Activated T-cell treated with anti-CD3 and anti-CD28 coated beads, Interleukin-2, amount 50 U/mL, for 1 hour (primary cell): ENCODE results near the gene PNMT.
A peak's percentile ranks its signal among the peaks of the same experiment; 100 is the strongest.

Experiments used
- DNase-seq: peaks from one replicate; pipeline ENCODE4 v3.0.0-alpha.2; 2020

PNMT gene

DNA sequence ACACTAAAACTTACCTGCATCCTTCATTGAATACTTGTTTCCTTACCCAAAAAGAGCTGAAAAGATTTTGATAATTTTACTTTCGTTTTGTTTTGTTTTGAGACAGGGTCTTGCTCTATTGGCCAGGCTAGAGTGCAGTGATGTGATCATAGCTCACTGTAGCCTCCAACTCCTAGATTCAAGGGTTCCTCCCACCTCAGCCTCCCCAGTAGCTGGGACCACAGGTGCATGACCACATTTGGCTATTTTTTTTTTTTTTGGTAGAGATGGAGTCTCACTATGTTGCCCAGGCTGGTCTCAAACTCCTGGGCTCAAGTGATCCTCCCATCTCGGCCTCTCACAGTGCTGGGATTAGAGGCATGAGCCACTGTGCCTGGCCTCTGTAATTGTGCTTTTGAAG, 13.1 kb upstream of the PNMT start:
- no peak for DNase-seq

GRCh38 chr17:39658346-39658745, 9.9 kb upstream of the PNMT start:
- no peak for DNase-seq

- no peak for DNase-seq
These were observed 9.5 kb upstream of the PNMT start for GRCh38 chr17:39658760-39659159.

- no peak for DNase-seq
These were observed 8.8 kb upstream of the PNMT start for GRCh38 chr17:39659279-39660010.

GRCh38 chr17:39660011-39660360, 8.3 kb upstream of the PNMT start:
- DNase-seq, result no peak

DNA sequence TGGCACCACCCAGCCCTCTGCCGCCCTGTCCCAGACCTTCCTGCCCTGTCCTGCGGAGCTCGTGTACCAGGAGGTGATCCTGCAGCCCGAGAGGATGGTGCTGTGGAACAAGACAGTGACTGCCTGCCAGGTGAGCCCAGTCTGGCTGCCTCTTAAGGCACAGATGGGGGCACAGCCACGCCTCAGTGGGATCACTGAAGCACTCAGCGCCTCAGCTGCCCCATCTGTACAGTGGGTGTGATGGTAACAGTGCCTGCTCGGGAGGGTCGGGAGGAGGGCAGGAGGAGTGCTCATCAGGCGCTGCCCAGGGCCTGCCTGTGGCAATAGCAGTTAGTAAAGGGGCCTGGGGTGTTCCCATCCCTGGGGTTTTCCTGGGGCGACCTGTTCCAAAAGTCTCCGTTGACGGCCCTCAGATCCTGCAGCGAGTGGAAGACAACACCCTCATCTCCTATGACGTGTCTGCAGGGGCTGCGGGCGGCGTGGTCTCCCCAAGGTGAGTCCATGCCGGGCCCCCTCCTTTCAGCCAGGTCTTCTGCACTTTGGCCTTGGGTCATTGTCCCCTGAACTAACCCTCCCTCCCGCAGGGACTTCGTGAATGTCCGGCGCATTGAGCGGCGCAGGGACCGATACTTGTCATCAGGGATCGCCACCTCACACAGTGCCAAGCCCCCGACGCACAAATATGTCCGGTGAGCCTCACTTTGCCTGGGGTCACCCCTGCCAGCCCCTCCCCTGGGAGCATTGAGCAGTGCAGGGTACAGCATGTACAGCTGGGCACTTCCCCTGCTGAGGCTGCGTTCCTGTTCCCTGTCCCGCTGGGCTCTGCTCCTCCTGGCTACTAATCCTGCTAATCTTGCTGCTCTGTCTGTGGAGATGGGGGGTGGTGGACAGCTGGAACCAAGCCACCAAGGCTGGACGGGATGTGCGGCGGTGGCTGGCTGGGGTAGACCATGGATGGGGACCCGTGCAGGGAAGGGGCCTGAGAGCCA, 7.6 kb upstream of the PNMT start:
- no peak for DNase-seq

- no peak for DNase-seq
These were observed 6.3 kb upstream of the PNMT start for GRCh38 chr17:39661744-39662541.

GRCh38 chr17:39662551-39663339, 5.5 kb upstream of the PNMT start:
- DNase-seq, result no peak

DNA sequence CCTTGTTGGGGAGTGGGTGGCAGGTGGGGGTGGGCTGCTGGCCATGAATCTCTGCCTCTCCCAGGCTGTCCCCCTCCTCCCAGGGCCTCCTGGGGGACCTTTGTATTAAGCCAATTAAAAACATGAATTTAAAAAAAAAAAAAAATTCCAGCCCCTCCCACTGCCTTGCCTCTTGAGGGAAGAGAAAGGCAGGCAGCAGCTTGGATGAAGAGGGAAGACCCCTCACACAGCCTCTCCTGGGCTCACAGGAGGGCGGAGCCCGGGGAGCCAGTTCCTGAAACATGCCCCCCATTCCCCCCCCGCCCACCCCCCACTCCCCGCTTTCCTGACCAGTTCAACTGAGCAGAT, 4.9 kb upstream of the PNMT start:
- DNase-seq, result no peak

GRCh38 chr17:39663688-39664580, 4.3 kb upstream of the PNMT start:
- DNase-seq, result no peak

- DNase-seq, result no peak
These were observed 3.4 kb upstream of the PNMT start, which contains the start of gene TCAP for GRCh38 chr17:39664581-39665561. Gene TCAP, plus strand, starts transcription at chr17:39665349. Its CDS starts 11 bp downstream, at chr17:39665360.

- no peak for DNase-seq
These were observed 2.5 kb upstream of the PNMT start for GRCh38 chr17:39665642-39666224.

DNA sequence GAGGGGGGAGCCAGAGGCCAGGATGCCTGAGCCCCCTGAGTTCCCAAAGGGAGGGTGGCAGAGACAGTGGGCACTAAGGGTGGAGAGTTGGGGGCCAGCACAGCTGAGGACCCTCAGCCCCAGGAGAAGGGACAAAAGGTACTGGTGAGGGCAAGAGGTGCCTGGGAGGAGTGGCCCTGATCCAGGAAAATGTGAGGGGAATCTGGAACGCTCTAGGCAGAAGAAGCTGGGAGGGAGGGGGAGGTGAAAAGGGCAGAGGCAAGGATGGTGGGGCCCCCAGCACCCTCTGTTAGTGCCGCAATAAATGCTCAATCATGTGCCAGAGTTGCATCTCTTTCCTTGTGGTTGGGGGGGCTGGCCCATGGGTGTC, 2.0 kb upstream of the PNMT start:
- no peak for DNase-seq

GRCh38 chr17:39666601-39667261, 1.5 kb upstream of the PNMT start:
- DNase-seq, result no peak

GRCh38 chr17:39667262-39667944, 850 bp upstream of the PNMT start:
- peak; percentile 40 for DNase-seq

DNA sequence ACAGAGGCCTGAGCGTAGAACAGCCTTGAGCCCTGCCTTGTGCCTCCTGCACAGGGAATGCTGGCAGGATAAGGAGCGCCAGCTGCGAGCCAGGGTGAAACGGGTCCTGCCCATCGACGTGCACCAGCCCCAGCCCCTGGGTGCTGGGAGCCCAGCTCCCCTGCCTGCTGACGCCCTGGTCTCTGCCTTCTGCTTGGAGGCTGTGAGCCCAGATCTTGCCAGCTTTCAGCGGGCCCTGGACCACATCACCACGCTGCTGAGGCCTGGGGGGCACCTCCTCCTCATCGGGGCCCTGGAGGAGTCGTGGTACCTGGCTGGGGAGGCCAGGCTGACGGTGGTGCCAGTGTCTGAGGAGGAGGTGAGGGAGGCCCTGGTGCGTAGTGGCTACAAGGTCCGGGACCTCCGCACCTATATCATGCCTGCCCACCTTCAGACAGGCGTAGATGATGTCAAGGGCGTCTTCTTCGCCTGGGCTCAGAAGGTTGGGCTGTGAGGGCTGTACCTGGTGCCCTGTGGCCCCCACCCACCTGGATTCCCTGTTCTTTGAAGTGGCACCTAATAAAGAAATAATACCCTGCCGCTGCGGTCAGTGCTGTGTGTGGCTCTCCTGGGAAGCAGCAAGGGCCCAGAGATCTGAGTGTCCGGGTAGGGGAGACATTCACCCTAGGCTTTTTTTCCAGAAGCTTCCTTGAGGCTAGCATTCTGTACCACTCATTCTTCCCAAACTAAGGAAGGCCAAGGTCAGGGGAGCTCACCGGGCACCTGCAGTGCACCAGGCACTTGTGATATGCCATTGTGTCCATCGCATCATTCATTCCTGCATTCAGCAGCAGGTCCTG, 1.9 kb downstream of the PNMT start:
- no peak for DNase-seq

DNA sequence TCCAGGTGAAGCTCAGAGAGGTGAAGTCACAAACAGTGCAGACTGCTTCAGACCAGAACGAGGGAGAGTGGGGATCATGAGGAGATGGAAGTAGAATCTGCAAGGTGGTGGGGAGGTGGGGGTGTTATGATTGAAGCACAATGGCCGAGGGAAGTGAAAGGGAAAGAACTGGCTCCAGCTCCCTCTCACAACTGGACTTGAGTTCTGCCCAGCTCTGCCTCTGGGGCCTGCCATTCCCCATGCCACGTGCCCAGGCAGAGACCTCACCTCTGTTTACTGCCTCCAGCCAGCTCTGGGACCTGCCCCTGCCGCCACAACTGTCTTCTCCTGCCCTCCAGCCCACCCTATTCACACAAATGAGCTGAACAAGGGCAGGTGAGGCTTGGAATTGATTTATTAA, 2.5 kb downstream of the PNMT start:
- DNase-seq, result no peak
